ENCODE data around the gene PPP2R1A.

GRCh38 chr19:52142001-52142595, 47.8 kb upstream of the PPP2R1A start:
- TF ChIP-seq EZH2 (IDR thresholded peaks at IDR 0.05; ENCODE audit: borderline replicate concordance, low read depth, low read length, severe bottlenecking) (no peak), CTCF (IDR thresholded peaks at IDR 0.05; ENCODE audit: extremely low read depth in 1 of 2, insufficient read depth in 1 of 2, low read depth in 1 of 2, low read length in 2 of 2) (no peak), POLR2A (IDR thresholded peaks at IDR 0.05; ENCODE audit: low read depth, low read length) (no peak), JUN (IDR thresholded peaks at IDR 0.05; ENCODE audit: borderline replicate concordance, insufficient read depth, insufficient read length, low read depth) (no peak)
